ENCODE measurements around the gene RAD21L1. TPM values are rescaled to one million over a fixed set of nuclear protein-coding genes. Genes with fewer than 3 reads are reported as not detected.

Gene RAD21L1
- total and polyA plus RNA-seq, 2 donors (not counting 3 experiments of a cell fraction or from before 2014, with no cell fraction given): 0.06 TPM; not detected in 1

GRCh38 chr20:1225263-1225782 is 521 bp upstream of the RAD21L1 start:
- H3K4me3 ChIP-seq (replicated peaks in 1 of 3; ENCODE audit: insufficient read depth in 1 of 3, low read depth in 1 of 3, low read length in 3 of 3): peak overlapping the region; percentile 21 to 44 (median 37)
- peak overlapping the region; percentile 99 for H2AFZ ChIP-seq (ENCODE audit: low read depth, low read length)
- TF ChIP-seq FOS (IDR thresholded peaks at IDR 0.05; ENCODE audit: borderline replicate concordance, insufficient read depth, low read length) (no peak), GATA2 (IDR thresholded peaks at IDR 0.05; ENCODE audit: insufficient read depth, insufficient read length, low read depth, low read length) (no peak), CTCF (IDR thresholded peaks at IDR 0.05; ENCODE audit: extremely low read depth in 1 of 2, insufficient read depth in 1 of 2, low read depth in 1 of 2, low read length in 2 of 2) (no peak), POLR2A (IDR thresholded peaks at IDR 0.05; ENCODE audit: low read depth, low read length) (no peak), JUN (IDR thresholded peaks at IDR 0.05; ENCODE audit: borderline replicate concordance, insufficient read depth, insufficient read length, low read depth) (no peak), EZH2 (IDR thresholded peaks at IDR 0.05; ENCODE audit: borderline replicate concordance, low read depth, low read length, severe bottlenecking) (no peak), MAX (IDR thresholded peaks at IDR 0.05; ENCODE audit: insufficient read depth, insufficient read length) (no peak), MYC (IDR thresholded peaks at IDR 0.05; ENCODE audit: low read depth, low read length) (no peak), POLR2AphosphoS5 (IDR thresholded peaks at IDR 0.05; ENCODE audit: insufficient read depth, low read depth, low read length) (no peak)
- POLR2A ChIA-PET: interaction anchor here (0.7 kb wide), 1 partner anchor 16 kb away, joined by 3 read pairs; no protein-coding TSS in a partner anchor
- no peaks in the 10 kb centered on the region for H3K79me2 ChIP-seq (ENCODE audit: control insufficient read depth, insufficient read depth, low read length)
- no peaks in the 10 kb centered on the region for H3K9me1 ChIP-seq (replicated peaks; ENCODE audit: control insufficient read depth, extremely low read depth, insufficient read depth, low read length)
- peaks cover 0 to 20% of the 10 kb centered on the region in 2 experiments for H3K27me3 ChIP-seq (ENCODE audit: control insufficient read depth in 2 of 2, insufficient read depth in 2 of 2, low read length in 2 of 2)
- no peak overlapping the region for H3K9ac ChIP-seq (replicated peaks; ENCODE audit: extremely low read depth, insufficient read depth, low read length)
- intact Hi-C loops (cut with micrococcal nuclease): loop anchor here (1.0 to 5.0 kb wide), 7 partner anchors 42 to 245 kb away; partner anchors contain the start of genes FKBP1A, PSMF1 and SNPH
- DNase-seq (ENCODE audit: low read depth, low spot score) (peak; percentile 48), FAIRE-seq (no peak)
- no peak overlapping the region for H3K27ac ChIP-seq (ENCODE audit: insufficient read depth, low read depth, low read length)
- H3K4me2 ChIP-seq (ENCODE audit: insufficient read depth, low read length): peak overlapping the region; percentile 85
- dilution Hi-C loops (cut with MboI; ENCODE audit: extremely low pct_ligation_motif_present, low sequenced_read_pairs): no loop called here
- BruUV-seq (replicated peaks): no TSS peak
- no peaks in the 10 kb centered on the region for H3K9me3 ChIP-seq (replicated peaks; ENCODE audit: control insufficient read depth, insufficient read depth, low read length)
- H3K36me3 ChIP-seq (ENCODE audit: control insufficient read depth in 2 of 2, extremely low read depth in 1 of 2, insufficient read depth in 2 of 2, low read length in 2 of 2): no peaks in the 10 kb centered on the region
- H4K20me1 ChIP-seq (replicated peaks; ENCODE audit: control insufficient read depth, extremely low read depth, insufficient read depth, low read length): no peaks in the 10 kb centered on the region
- CTCF ChIA-PET: interaction anchor here (0.8 to 1.2 kb wide), 5 partner anchors 12 to 278 kb away, joined by 3 to 7 read pairs (median 4); no protein-coding TSS in a partner anchor
- H3K4me1 ChIP-seq (ENCODE audit: control insufficient read depth, extremely low read depth, insufficient read depth, low read length): peaks cover 6% of the 10 kb centered on the region
